HG03457 (cell line): ENCODE results near the gene TP53TG3F.
"Not testable (repeated sequence)": the region's sequence is repeated elsewhere in the genome, so short reads cannot be mapped to it uniquely, and the experiment has no call there.

ENCODE experiments used
- ATAC-seq: cut with Tn5 transposase; IDR thresholded peaks from one replicate; pipeline ENCODE4 v1.9.1; 2021; ENCODE audit warnings: moderate number of reproducible peaks; ENCODE audit not compliant: unreplicated experiment

TP53TG3F gene, protein sequence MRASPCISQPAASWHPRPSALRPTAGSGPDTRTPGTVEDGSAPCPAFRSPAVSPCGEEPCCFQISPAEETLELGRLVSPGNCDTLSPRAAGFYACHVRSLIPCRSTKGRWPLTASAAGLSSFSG

DNA sequence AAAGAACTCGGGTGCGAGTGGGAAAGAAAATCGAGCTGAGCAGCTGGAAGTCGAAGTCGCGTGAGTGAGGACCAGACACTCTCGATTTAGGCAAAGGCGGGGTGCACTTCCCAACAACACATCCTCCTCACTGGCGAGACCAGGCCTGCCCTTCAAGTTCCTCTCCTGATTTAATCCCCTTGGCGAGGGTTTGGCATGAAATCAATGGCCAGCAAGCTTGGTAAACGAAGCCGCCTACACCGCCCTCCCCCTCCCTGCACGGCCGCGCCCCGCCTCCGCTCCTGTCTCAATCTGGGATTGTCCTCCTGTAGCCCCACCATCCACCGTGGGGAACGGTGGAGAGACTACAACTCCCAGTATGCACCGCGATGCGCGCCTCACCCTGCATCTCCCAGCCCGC lies at the start of gene TP53TG3F:
TSS of gene TP53TG3F (plus strand) at position 301 of the 400 bp plus-strand sequence. CDS start at position 369, 68 bp downstream.
- not testable (repeated sequence) for ATAC-seq

DNA sequence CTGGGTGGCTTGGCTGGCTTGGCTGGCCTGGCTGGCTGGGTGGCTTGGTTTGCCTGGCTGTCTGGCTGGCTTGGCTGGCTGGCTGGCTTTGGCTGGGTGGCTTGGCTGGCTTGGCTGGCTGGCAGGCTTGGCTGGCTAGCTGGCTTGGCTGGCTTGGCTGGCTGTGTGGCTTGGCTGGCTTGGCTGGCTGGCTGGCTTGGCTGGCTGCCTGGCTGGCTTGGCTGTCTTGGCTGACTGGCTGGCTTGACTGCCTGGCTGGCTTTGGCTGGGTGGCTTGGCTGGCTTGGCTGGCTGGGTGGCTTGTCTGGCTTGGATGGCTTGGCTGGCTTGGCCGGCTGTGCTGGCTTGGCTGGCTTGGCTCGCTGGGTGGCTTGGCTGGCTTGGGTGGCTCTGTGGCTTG lies 32.2 kb downstream of the TP53TG3F start:
- ATAC-seq = not testable (repeated sequence)

DNA sequence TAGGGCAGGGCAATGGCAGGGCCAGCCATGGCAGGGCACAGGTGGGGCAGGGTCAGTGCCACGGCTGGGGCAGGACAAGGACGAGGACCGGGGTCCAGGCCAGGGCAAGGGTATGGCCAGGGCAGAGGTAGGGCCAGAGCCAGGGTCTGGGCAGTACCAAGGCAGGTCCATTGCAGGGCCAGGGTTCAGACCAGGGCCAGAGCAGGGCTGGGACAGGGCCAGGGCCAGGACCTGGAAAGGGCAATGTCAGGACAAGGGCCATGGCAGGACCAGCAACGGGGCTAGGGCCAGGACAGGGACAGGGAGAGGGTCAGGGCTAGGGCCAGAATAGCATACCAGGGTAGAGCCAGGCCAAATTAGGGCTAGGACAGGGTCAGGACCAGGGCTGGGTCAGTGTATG lies 47.8 kb downstream of the TP53TG3F start:
- ATAC-seq = not testable (repeated sequence)

DNA sequence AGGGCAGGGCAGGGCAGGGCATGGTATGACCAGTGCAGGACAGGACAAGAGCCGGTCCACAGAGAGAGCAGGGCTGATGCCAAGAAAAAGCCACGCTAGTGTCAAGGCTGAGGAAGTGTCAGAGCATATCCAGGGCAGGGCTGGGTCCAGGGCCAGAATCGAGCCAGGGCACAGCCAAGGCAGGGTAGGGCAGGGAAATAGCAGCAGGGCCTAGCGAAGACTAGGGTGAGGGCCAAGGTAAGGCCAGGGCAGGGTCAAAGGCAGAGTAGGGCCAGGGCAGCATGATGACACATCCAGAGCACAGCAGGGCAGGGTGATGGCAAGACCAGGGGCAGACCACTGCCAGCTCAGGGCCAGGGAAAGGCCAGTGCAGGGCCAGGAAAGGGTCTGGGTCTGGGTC lies 49.7 kb downstream of the TP53TG3F start:
- ATAC-seq = not testable (repeated sequence)

DNA sequence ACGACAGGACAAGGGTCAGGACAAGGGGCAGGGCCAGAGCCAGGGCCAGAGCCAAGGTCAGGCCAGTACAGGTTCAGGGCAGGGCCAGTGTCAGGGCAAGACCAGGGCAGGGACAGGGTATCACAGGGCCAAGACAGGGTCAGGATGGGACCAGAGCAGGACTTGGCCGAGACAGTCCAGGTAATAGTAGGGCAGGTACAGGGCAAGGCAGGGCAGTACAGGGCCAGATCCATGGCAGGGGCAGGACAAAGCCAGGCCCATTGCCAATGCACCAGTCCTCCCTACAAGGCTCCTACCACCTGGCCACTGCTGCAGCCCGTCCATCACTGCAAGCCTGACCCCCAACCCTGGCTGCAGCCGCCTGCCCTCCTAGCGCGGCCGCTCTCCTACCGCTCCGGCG lies 50.5 kb downstream of the TP53TG3F start:
- ATAC-seq = not testable (repeated sequence)
